Hematopoietic multipotent progenitor cell treated with erythropoietin and hydrocortisone succinate and interleukin-3 and kit ligand, for 17 days (in vitro differentiated cells): Measurements from ENCODE around the gene TGM4.
"Not testable (repeated sequence)": the region's sequence is repeated elsewhere in the genome, so short reads cannot be mapped to it uniquely, and the experiment has no call there.

Experiments used
- DNase-seq: peaks from one replicate; pipeline ENCODE4 v3.0.0-alpha.2; 2015; ENCODE audit warnings: low spot score

TGM4 gene

GRCh38 chr3:44874308-44874707 is at the start of gene TGM4:
TSS of gene TGM4 (plus strand) at chr3:44874608. CDS start at chr3:44874679, 71 bp downstream.
- no peak for DNase-seq

GRCh38 chr3:44825264-44825925 is 49.0 kb upstream of the TGM4 start:
- DNase-seq: no peak

- no peak for DNase-seq
Measured at GRCh38 chr3:44827196-44827595, 47.2 kb upstream of the TGM4 start.

- DNase-seq: no peak
Measured at GRCh38 chr3:44831232-44831631, 43.2 kb upstream of the TGM4 start.

GRCh38 chr3:44832032-44832431 is 42.4 kb upstream of the TGM4 start:
- no peak for DNase-seq

- no peak for DNase-seq
Measured at GRCh38 chr3:44832965-44833364, 41.4 kb upstream of the TGM4 start.

GRCh38 chr3:44833394-44833793 is 41.0 kb upstream of the TGM4 start:
- no peak for DNase-seq

GRCh38 chr3:44835684-44836083 is 38.7 kb upstream of the TGM4 start:
- DNase-seq: no peak

- no peak for DNase-seq
Measured at GRCh38 chr3:44842376-44842775, 32.0 kb upstream of the TGM4 start.

GRCh38 chr3:44845528-44846520 is 28.6 kb upstream of the TGM4 start:
- DNase-seq: no peak

GRCh38 chr3:44848634-44849033 is 25.8 kb upstream of the TGM4 start:
- DNase-seq: no peak

- not testable (repeated sequence) for DNase-seq
Measured at GRCh38 chr3:44856663-44857062, 17.7 kb upstream of the TGM4 start.

GRCh38 chr3:44860117-44860516 is 14.3 kb upstream of the TGM4 start:
- DNase-seq: no peak

GRCh38 chr3:44861412-44862225 is 12.8 kb upstream of the TGM4 start, which contains the start of gene TMEM42:
TSS of gene TMEM42 (plus strand) at chr3:44861912. CDS start at chr3:44861925, 13 bp downstream.
- peak; percentile 92 for DNase-seq

GRCh38 chr3:44862226-44862637 is 12.2 kb upstream of the TGM4 start:
- no peak for DNase-seq

- DNase-seq: no peak
Measured at GRCh38 chr3:44865272-44866035, 9.0 kb upstream of the TGM4 start.

- no peak for DNase-seq
Measured at GRCh38 chr3:44867421-44868111, 6.8 kb upstream of the TGM4 start.

GRCh38 chr3:44870375-44871061 is 3.9 kb upstream of the TGM4 start:
- no peak for DNase-seq

GRCh38 chr3:44875596-44875995 is 1.2 kb downstream of the TGM4 start:
- DNase-seq: no peak

- DNase-seq: no peak
Measured at GRCh38 chr3:44877333-44877732, 2.9 kb downstream of the TGM4 start.
